ENCODE data around the gene PSMB9. TPM values are rescaled to one million over a fixed set of nuclear protein-coding genes. Genes with fewer than 3 reads are reported as not detected.

PSMB9 gene
- total and polyA plus RNA-seq, 7 donors, result 10.2 to 233 (median 23.2) TPM

- Histone ChIP-seq H3K9me3 (no peaks in the 10 kb centered on the region), H3K27me3 (no peaks in the 10 kb centered on the region), H3K36me3 (peaks cover 0 to 43% (median 4%) of the 10 kb centered on the region in 4 donors), H3K4me1 (peaks cover 0 to 20% (median 15%) of the 10 kb centered on the region in 4 donors), H3K27ac (peak overlapping the region; percentile 84 to 97 (median 90)), H3K4me3 (peak overlapping the region; percentile 56 to 81 (median 64))
- intact Hi-C loops (cut with DNase I), result loop anchor here (1.0 kb wide), 2 partner anchors 16 to 31 kb away; partner anchors contain the start of gene TAP1
- WGBS, 2 donors, result 31 to 37% methylated on average over 12 of the region's 12 CpGs
- no peak for DNase-seq
- TF ChIP-seq POLR2AphosphoS5 (IDR thresholded peaks at IDR 0.05), result no peak
- no peak for TF ChIP-seq CTCF (IDR thresholded peaks at IDR 0.05)
- TF ChIP-seq EP300 (IDR thresholded peaks at IDR 0.05), result no peak
- no peak for TF ChIP-seq POLR2A (IDR thresholded peaks at IDR 0.05)
Observed at GRCh38 chr6:32837651-32838113, 16.3 kb upstream of the PSMB9 start.

GRCh38 chr6:32838114-32838958 lies 15.7 kb upstream of the PSMB9 start, which contains the start of gene TAP2:
TSS of gene TAP2 (minus strand) at chr6:32838739. CDS start at chr6:32838233, 506 bp downstream.
- intact Hi-C loops (cut with DNase I), result loop anchor here (1.0 kb wide), 2 partner anchors 15 to 30 kb away; partner anchors contain the start of gene TAP1
- peak; percentile 97 for DNase-seq

GRCh38 chr6:32839356-32839755 lies 14.6 kb upstream of the PSMB9 start:
- Histone ChIP-seq H3K4me3 (no peak overlapping the region), H3K4me1 (peaks cover 0 to 28% (median 24%) of the 10 kb centered on the region in 4 donors), H3K36me3 (peaks cover 0 to 36% (median 4%) of the 10 kb centered on the region in 4 donors), H3K9me3 (no peaks in the 10 kb centered on the region), H3K27ac (peak overlapping the region; percentile 84 to 97 (median 90)), H3K27me3 (no peaks in the 10 kb centered on the region)
- peak; percentile 60 for DNase-seq
- TF ChIP-seq POLR2A (IDR thresholded peaks at IDR 0.05), result no peak
- TF ChIP-seq CTCF (IDR thresholded peaks at IDR 0.05), result no peak
- 86 to 89% methylated on average over 15 of the region's 15 CpGs for WGBS, 2 donors
- intact Hi-C loops (cut with DNase I), result no loop called here

More at GRCh38 chr6:32838114-32838958, 15.7 kb upstream of the PSMB9 start, which contains the start of gene TAP2:
- WGBS, 2 donors, result 0 to 1% methylated on average over 57 of the region's 57 CpGs
- Histone ChIP-seq H3K4me3 (peak within 1 kb of the TSS; percentile 56 to 81 (median 64)), H3K4me1 (peaks cover 0 to 26% (median 22%) of the 10 kb centered on the region in 4 donors), H3K9me3 (no peaks in the 10 kb centered on the region), H3K36me3 (peaks cover 0 to 43% (median 4%) of the 10 kb centered on the region in 4 donors), H3K27ac (peak within 1 kb of the TSS; percentile 84 to 97 (median 90)), H3K27me3 (no peaks in the 10 kb centered on the region)
- TF ChIP-seq POLR2AphosphoS5 (IDR thresholded peaks at IDR 0.05) (peak; percentile 70 to 88 (median 82)), CTCF (IDR thresholded peaks at IDR 0.05) (peak; percentile 90 to 96 (median 94)), POLR2A (IDR thresholded peaks at IDR 0.05) (peak in 1 of 2 donors; percentile 25), EP300 (IDR thresholded peaks at IDR 0.05) (no peak)

- peaks cover 0 to 29% (median 6%) of the 10 kb centered on the region in 4 donors for H3K36me3 ChIP-seq
- no peaks in the 10 kb centered on the region for H3K9me3 ChIP-seq
- peaks cover 0 to 35% (median 30%) of the 10 kb centered on the region in 4 donors for H3K4me1 ChIP-seq
- 54 to 82% methylated on average over 9 of the region's 9 CpGs for WGBS, 2 donors
- TF ChIP-seq EP300 (IDR thresholded peaks at IDR 0.05), result no peak
- no peak for TF ChIP-seq POLR2AphosphoS5 (IDR thresholded peaks at IDR 0.05)
- intact Hi-C loops (cut with DNase I), result no loop called here
- H3K27me3 ChIP-seq, result no peaks in the 10 kb centered on the region
- H3K27ac ChIP-seq, result peak overlapping the region in 2 of 4 donors; percentile 84 to 88
- no peak overlapping the region for H3K4me3 ChIP-seq
- DNase-seq, result peak; percentile 36
Observed at GRCh38 chr6:32840604-32841246, 13.3 kb upstream of the PSMB9 start.

Data from sigmoid colon (tissue), 7 donors.